Smooth muscle cell (in vitro differentiated cells): ENCODE data around the gene ITGA5. TPM values are rescaled to one million over a fixed set of nuclear protein-coding genes. Genes with fewer than 3 reads are reported as not detected.
"Not testable (repeated sequence)": the region's sequence is repeated elsewhere in the genome, so short reads cannot be mapped to it uniquely, and the experiment has no call there.

Experiments
- DNase-seq: peaks from one replicate; lab custom pipeline; 2025; ENCODE audit not compliant: unreplicated experiment; lab: John Stamatoyannopoulos, UW
- H2AFZ ChIP-seq: fragments of 200-600 bp; sonication (generic); 2 replicates; pipeline ENCODE4 v1.6.0; 2016; ENCODE audit warnings: antibody characterized with exemption, low read depth, mild to moderate bottlenecking
- H3F3A ChIP-seq: fragments of 200-600 bp; sonication (generic); 2 replicates; pipeline ENCODE4 v1.6.0; 2017; ENCODE audit warnings: antibody characterized with exemption, low read depth
- H3K27ac ChIP-seq: fragments of 200-600 bp; sonication (generic); 2 replicates; pipeline ENCODE4 v1.5.1; 2016; ENCODE audit warnings: low read depth, mild to moderate bottlenecking
- H3K27me3 ChIP-seq: fragments of 200-600 bp; sonication (generic); 2 replicates; pipeline ENCODE4 v1.6.1; 2016; ENCODE audit warnings: low read depth, mild to moderate bottlenecking
- H3K36me3 ChIP-seq: fragments of 200-600 bp; sonication (generic); 2 replicates; pipeline ENCODE4 v1.5.1; 2016; ENCODE audit warnings: low read depth
- H3K4me1 ChIP-seq: fragments of 200-600 bp; sonication (generic); 2 replicates; pipeline ENCODE4 v1.5.1; 2016; ENCODE audit warnings: low read depth
- H3K4me2 ChIP-seq: fragments of 200-600 bp; sonication (generic); 2 replicates; pipeline ENCODE4 v1.6.0; 2016; ENCODE audit warnings: mild to moderate bottlenecking
- H3K4me3 ChIP-seq: fragments of 200-600 bp; sonication (generic); 2 replicates; pipeline ENCODE4 v1.5.1; 2016; ENCODE audit warnings: mild to moderate bottlenecking
- H3K79me2 ChIP-seq: fragments of 200-600 bp; sonication (generic); 2 replicates; pipeline ENCODE4 v1.6.0; 2016; ENCODE audit warnings: low read depth, mild to moderate bottlenecking
- H3K9ac ChIP-seq: fragments of 200-600 bp; sonication (generic); 2 replicates; pipeline ENCODE4 v1.6.0; 2016; ENCODE audit warnings: low read depth
- H3K9me3 ChIP-seq: fragments of 200-600 bp; sonication (generic); replicated peaks from 2 replicates; pipeline ENCODE4 v1.5.1; 2016; ENCODE audit warnings: low read depth
- H4K20me1 ChIP-seq: fragments of 200-600 bp; sonication (generic); 2 replicates; pipeline ENCODE4 v1.6.0; 2016; ENCODE audit warnings: low read depth
- WGBS: methylation state at CpG from one replicate; pipeline ENCODE4 v1.1.7; 2016; ENCODE audit warnings: low lambda C conversion rate; 5-methylcytosine and 5-hydroxymethylcytosine counted together
- polyA plus RNA-seq: library from polyadenylated mRNA; unstranded; fragments of >200 nt; fragmentation: Nextera tagmentation; extraction: Ambion mirVana; gene quantifications from 2 replicates; pipeline ENCODE4 v1.2.1, GENCODE V29; 2016
- total RNA-seq: library from RNA; depleted of rRNA; stranded (reverse); fragments of >200 nt; gene quantifications from 2 replicates; pipeline ENCODE4 v1.2.3, GENCODE V29; 2014
- TF ChIP-seq, protein P1 (sequence below): fragments of 200-600 bp; sonication (generic); IDR thresholded peaks from 2 replicates; pipeline ENCODE4 v1.5.1; 2017; ENCODE audit warnings: borderline replicate concordance, mild to moderate bottlenecking, antibody characterized with exemption; ENCODE audit not compliant: insufficient read depth, poor library complexity, severe bottlenecking

ITGA5 gene
- total and polyA plus RNA-seq, 2 experiments from 2014 or later, result 163 to 192 TPM

DNA sequence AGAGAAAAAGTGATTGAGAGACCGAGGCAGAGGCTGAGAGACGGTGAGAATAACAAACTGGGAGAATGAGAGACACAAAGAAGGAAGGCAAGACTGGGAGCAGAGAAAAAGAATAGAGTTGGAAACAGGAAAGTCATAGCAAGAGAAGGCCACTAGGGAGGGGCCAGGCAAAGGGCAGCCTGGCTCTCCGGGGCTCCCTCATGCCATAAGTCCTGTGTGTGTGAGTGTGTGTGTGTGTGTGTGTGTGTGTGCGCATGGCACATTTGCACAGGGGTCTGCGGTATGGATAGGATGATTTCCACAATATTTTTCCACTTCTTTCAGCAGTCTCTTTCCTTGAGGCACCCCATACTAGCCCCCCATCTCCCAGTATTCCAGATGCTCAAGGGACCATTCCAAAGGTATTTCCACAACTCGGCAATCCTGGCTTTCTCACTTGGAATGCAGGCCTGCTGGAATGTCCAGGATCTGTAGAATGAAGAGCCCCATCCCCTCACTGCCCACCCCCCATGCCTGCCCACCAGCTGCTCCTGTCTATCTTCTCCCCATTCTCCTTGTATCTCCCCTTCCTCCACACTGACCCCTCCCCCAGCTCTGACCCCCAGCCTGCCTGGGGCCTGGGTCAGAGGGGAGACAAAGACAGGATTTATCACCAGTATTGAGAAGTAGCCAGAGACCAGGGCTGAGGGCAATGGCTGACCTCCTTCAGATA is 63.8 kb downstream of the ITGA5 start:
- TF ChIP-seq, protein P1, sequence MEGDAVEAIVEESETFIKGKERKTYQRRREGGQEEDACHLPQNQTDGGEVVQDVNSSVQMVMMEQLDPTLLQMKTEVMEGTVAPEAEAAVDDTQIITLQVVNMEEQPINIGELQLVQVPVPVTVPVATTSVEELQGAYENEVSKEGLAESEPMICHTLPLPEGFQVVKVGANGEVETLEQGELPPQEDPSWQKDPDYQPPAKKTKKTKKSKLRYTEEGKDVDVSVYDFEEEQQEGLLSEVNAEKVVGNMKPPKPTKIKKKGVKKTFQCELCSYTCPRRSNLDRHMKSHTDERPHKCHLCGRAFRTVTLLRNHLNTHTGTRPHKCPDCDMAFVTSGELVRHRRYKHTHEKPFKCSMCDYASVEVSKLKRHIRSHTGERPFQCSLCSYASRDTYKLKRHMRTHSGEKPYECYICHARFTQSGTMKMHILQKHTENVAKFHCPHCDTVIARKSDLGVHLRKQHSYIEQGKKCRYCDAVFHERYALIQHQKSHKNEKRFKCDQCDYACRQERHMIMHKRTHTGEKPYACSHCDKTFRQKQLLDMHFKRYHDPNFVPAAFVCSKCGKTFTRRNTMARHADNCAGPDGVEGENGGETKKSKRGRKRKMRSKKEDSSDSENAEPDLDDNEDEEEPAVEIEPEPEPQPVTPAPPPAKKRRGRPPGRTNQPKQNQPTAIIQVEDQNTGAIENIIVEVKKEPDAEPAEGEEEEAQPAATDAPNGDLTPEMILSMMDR, result no peak
- Histone ChIP-seq H3K9me3 (no peaks in the 10 kb centered on the region), H3K9ac (no peak overlapping the region), H3K4me2 (no peak overlapping the region), H3K4me3 (no peak overlapping the region), H2AFZ (no peak overlapping the region), H3K36me3 (no peaks in the 10 kb centered on the region), H4K20me1 (no peaks in the 10 kb centered on the region), H3K79me2 (no peaks in the 10 kb centered on the region), H3K27me3 (no peaks in the 10 kb centered on the region), H3K27ac (no peak overlapping the region), H3K4me1 (peaks cover 86% of the 10 kb centered on the region), H3F3A (peaks cover 28% of the 10 kb centered on the region)
- WGBS, result 54% methylated on average over 6 of the region's 6 CpGs
- DNase-seq, result no peak

DNA sequence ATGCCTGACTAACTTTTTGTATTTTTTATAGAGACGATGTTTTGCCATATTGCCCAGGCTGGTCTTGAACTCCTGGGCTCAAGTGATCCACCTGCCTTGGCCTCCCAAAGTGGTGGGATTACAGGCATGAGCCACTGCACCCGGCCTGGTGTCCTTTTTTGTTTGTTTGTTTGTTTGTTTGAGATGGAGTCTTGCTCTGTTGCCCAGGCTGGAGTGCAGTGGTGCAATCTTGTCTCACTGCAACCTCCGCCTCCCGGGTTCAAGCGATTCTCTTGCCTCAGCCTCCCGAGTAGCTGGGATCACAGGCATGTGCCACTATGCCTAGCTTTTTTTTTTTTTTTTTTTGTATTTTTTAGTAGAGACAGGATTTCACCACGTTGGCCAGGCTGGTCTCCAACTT is 64.8 kb downstream of the ITGA5 start:
- H3K4me3 ChIP-seq, H3K79me2 ChIP-seq, H4K20me1 ChIP-seq, DNase-seq, H3K27me3 ChIP-seq, H2AFZ ChIP-seq, H3K27ac ChIP-seq, H3K9ac ChIP-seq, H3K4me2 ChIP-seq, H3K9me3 ChIP-seq, H3K36me3 ChIP-seq: not testable (repeated sequence)
- Histone ChIP-seq H3F3A (peaks cover 36% of the 10 kb centered on the region), H3K4me1 (peaks cover 88% of the 10 kb centered on the region)
- 97% methylated on average over 6 of the region's 7 CpGs for WGBS

DNA sequence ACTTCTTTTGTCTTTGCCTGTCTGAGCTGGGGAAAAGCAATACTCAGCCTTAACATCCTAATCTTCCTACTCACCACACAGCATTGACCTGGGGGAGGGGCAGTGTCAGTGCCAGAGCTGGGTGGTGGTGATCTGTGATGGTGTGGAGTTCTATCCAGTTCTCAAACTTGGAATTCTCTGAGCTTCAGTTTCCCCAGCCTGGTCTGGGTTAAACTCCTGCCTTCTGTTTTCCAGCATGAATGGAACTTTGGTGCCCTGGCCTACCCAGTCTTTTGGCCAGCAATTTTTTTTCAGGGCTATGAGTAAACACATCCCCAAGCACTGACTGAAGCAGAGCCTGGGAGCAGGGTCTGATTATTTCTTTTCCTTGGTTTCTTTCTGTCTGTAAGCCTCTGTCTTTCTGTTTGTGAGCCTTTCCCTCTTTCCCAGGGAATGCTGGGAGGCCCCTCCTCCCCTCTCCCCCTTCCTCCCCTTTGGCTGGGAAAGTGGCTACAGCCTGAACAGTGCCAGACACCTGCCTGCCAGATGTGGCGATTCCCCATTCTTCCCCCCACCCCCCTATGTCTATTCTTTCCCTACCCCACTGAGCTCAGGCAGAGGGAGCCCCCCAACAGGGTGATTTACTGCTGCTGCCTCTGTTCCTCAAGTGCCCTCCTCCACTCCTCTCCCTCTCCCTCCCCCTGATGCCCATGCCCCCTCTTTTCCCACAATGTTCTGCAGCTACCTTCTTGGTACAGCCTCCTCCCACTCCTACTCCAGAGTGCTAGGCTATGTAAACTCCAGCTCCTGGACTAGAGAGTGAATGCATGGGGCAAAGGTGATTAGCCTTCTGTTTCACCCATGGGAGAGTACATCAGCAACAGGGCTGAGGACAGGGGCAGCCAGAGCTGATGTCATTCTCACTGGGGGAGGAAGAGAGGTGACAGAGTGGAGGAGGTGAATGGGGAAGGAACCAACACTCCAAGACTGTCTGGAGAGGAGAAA is 65.9 kb downstream of the ITGA5 start:
- H3K4me2 ChIP-seq, result peak overlapping the region; percentile 65
- H3K4me3 ChIP-seq, result no peak overlapping the region
- no CpG with 5 or more reads among the region's 1 CpG for WGBS
- no peak for DNase-seq
- peaks cover 38% of the 10 kb centered on the region for H3F3A ChIP-seq
- H2AFZ ChIP-seq, result no peak overlapping the region
- H3K79me2 ChIP-seq, result no peaks in the 10 kb centered on the region
- no peaks in the 10 kb centered on the region for H3K27me3 ChIP-seq
- peak overlapping the region; percentile 93 for H3K27ac ChIP-seq
- peak overlapping the region; percentile 68 for H3K9ac ChIP-seq
- H3K9me3 ChIP-seq, result no peaks in the 10 kb centered on the region
- H3K36me3 ChIP-seq, result no peaks in the 10 kb centered on the region
- H4K20me1 ChIP-seq, result no peaks in the 10 kb centered on the region
- TF ChIP-seq, protein P1, result no peak
- H3K4me1 ChIP-seq, result peaks cover 91% of the 10 kb centered on the region

DNA sequence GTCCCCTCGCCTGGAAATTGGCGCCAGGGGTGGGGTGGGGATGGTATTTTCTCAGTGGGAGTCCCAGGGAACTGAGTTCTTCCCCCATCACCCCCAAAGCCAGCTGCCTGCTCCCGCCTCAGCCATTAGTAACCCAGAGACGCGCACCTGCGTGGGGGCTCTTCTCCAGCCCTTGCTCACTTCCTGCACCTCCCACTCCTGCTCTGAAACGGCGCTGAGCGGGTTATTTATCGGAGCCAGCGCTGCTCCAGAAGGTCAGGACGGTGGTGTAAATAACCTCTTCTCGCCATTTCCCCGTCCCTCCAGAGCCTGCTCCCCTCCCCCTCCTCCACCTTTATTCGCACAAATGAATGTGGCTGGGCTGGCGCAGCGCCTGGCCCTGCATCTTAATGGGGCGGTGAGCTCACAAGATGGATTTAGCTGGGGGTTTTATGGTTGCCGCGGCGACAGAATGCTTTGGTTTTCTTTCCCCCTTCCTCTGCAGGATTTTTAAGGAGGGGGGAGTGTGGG is 67.0 kb downstream of the ITGA5 start:
- 12% methylated on average over 21 of the region's 21 CpGs for WGBS
- H3K4me1 ChIP-seq, result peaks cover 80% of the 10 kb centered on the region
- H3K36me3 ChIP-seq, result peaks cover 7% of the 10 kb centered on the region
- peaks cover 2% of the 10 kb centered on the region for H4K20me1 ChIP-seq
- TF ChIP-seq, protein P1, result no peak
- H3K27ac ChIP-seq, result peak overlapping the region; percentile 93
- peak overlapping the region; percentile 68 for H3K9ac ChIP-seq
- H3K9me3 ChIP-seq, result no peaks in the 10 kb centered on the region
- no peaks in the 10 kb centered on the region for H3K27me3 ChIP-seq
- peaks cover 33% of the 10 kb centered on the region for H3F3A ChIP-seq
- H3K4me2 ChIP-seq, result peak overlapping the region; percentile 65
- DNase-seq, result no peak
- H2AFZ ChIP-seq, result no peak overlapping the region
- H3K4me3 ChIP-seq, result peak overlapping the region; percentile 9
- no peaks in the 10 kb centered on the region for H3K79me2 ChIP-seq
